Testis (tissue), 2 donors: ENCODE measurements around the gene THRB.

Experiments
- CTCF ChIP-seq, 3 experiments: fragments of 450-650 bp in 2 of 3; fragments of 200-600 bp in 1 of 3; sonication (generic) in 1 of 3; IDR thresholded peaks; one replicate each; pipeline ENCODE4 v1.5.1; 2016 to 2019; ENCODE audit warnings: antibody characterized with exemption in 3 of 3, mild to moderate bottlenecking in 2 of 3, moderate library complexity in 1 of 3
- POLR2A ChIP-seq: fragments of 450-650 bp; IDR thresholded peaks from one replicate; pipeline ENCODE4 v1.6.1; 2017; ENCODE audit warnings: antibody characterized with exemption, mild to moderate bottlenecking, moderate library complexity

- TF ChIP-seq CTCF (IDR thresholded peaks at IDR 0.05) (no peak), POLR2A (no peak)
Observed at GRCh38 chr3:24503616-24504113, 9.0 kb upstream of the THRB start.
